GM18517 (cell line): ENCODE data around the gene HDAC4.

Source experiments
- ATAC-seq: cut with Tn5 transposase; IDR thresholded peaks from one replicate; pipeline ENCODE4 v1.9.1; 2021; ENCODE audit warnings: mild to moderate bottlenecking, moderate library complexity; ENCODE audit not compliant: unreplicated experiment

HDAC4 gene

DNA sequence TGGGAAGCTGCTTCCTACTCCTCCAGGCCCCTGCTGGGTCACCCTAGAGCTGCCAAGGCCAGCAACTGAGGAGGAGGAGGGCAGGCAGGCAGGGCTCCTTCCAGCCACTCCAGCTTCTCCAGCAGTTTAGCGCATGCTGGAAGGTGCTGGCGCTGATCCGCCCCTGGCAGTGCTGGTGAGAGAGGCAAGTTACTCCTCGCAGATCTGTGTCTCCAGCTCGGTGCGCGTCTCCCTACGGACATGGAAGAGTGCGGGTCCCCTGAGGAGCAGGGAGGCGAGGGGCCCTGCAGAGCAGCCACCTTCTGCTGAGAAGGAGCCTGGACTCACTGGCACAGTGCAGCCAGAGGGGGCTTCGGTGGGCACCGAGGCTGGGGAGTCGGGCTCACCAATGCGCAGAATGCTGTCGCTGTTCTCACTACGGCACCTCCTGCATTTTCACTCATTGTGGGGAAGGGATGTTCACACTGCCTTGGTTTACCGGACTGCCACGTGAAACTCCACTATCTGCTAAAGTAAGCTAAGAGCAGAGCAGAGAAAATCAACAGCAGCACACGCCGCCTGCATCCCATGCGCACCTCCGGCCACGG is 206.0 kb downstream of the HDAC4 start:
- no peak for ATAC-seq

- no peak for ATAC-seq
Measured at GRCh38 chr2:239193925-239194677, 206.7 kb downstream of the HDAC4 start.

- ATAC-seq = no peak
Measured at GRCh38 chr2:239193401-239193811, 207.4 kb downstream of the HDAC4 start.

GRCh38 chr2:239192975-239193374 is 207.8 kb downstream of the HDAC4 start:
- ATAC-seq = no peak

GRCh38 chr2:239192456-239192855 is 208.4 kb downstream of the HDAC4 start:
- ATAC-seq = no peak

GRCh38 chr2:239190921-239191885 is 209.6 kb downstream of the HDAC4 start:
- no peak for ATAC-seq

- ATAC-seq = no peak
Measured at GRCh38 chr2:239190361-239190760, 210.5 kb downstream of the HDAC4 start.

GRCh38 chr2:239189711-239190131 is 211.1 kb downstream of the HDAC4 start:
- no peak for ATAC-seq

GRCh38 chr2:239188536-239188935 is 212.3 kb downstream of the HDAC4 start:
- ATAC-seq = no peak

DNA sequence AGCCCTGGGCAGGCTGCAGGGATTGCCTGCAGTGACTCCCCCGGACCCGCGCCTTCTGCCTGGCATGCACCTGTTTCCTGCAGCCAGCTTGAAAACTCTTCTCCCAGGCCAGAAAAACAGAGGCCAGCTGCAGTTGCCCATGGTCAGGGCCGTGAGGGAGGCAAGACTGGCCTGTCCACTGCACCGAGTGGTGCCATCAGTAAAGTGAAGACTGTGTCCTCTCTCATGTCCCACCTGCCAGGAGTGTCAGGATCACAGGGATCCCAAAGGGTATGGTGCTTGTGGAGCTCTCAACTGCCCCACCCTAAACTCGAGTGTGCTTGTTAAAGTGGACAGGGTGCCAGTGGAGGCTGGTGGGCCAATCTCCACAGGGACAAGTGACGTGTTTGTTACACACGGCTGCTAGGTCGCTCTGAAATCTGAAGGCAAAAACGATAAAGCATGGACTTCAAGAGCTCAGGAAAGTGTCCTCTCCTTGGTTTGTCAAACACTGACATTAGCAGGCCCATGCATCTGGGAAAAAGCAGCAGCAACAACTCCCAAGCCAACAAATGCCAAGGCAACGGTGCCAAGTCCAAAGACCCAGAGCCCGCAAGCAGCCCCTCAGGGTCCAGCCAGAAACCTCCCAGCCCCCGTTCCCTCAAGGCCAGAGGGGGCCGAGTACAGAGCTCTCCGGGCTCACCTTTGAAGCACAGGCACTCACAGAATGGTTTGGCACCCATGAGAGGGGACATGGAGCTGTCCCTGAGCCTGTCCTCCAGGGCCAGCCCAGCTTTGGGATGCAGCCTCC is 213.2 kb downstream of the HDAC4 start:
- ATAC-seq = no peak

DNA sequence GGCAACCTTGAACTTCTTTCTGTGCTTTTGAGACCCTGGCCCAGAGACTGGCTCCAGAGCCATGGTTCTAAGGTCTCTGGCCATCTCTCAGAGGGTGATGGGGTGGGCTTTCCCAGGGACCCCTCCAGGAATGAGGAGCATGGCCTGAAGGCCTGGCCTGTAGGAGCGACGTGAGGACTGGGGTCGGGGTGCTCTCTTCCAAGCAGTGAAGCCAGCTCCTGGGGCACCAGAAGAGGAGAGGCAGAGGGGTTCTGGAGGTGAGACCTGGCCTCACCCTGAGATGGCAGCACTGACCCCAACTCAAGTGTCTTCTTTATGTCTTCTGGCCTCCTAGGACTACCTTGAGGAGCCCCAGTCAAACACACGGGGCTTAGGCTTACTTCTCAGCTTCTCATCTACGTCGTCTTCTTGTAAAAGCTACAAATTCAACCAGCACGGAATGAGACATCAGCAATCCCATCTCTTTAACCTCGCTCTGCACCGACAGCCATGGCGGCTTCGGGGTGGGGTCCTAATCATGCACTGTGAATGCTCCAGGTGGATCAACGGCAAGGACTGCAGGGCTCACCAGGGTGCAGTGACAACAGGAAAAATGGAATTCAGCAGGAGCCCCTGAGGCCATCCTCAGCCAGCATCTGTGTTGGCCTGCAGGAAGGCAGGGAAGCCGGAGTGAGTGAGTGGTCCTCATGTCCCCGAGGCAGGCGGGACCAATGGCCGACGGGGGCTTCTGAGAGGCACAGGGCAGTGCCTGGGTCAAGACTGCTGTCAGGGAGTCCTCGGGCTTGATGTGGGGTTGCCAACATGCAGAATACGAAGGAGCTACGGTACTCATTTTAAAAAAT is 214.1 kb downstream of the HDAC4 start:
- ATAC-seq = no peak

DNA sequence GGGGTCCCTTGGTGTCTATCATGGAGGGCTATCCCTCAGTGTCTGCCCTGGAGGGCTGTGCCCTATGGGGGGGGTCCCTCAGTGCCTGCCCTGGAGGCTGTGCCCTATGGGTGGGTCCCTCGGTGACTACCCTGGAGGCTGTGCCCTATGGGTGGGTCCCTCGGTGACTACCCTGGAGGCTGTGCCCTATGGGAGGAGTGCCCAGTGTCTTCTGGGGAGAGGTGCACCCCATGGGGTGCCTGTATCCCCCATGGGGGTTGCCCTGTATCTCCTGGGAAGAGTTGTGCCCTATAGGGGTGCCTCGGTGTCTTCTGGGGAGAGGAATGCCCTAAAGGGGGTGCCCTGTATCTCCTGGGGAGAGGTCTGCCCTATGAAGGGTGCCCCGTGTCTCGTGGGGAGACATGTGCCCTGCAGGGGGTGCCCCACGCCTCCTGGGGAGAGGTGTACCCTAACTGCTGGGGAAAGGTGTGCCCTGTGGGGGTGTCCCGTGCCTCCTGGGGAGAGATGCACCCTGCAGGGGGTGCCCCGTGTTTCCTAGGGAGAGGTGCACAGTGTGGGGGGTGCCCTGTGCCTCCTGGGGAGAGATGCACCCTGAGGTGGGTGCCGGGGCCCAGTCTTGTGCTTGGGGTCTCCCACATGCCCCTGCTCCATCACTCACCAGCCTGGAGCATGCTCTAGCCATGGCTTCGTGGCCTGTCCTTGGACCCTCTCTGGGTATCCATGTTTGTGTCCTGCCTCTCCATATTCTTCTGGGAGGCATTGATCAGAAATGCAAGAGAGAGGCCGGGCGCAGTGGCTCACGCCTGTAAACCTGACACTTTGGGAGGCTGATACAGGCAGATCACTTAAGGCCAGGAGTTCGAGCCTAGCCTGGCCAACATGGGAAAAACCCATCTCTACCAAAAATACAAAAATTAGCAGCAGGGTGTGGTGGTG is 215.6 kb downstream of the HDAC4 start:
- no peak for ATAC-seq

DNA sequence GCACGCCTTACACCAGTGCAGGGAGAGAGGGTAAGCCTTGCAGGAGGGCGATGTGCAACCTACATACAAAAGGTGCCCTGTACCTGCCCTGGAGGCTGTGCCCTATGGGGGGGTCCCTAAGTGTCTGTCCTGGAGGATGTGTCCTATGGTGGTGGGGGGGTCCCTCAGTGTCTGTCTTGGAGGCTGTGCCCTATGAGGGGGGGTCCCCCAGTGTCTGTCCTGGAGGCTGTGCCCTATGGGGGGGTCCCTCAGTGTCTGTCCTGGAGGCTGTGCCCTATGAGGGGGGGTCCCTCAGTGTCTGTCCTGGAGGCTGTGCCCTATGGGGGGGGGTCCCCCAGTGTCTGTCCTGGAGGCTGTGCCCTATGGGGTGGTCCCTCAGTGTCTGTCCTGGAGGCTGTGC is 216.6 kb downstream of the HDAC4 start:
- ATAC-seq = no peak

- no peak for ATAC-seq
Measured at GRCh38 chr2:239182981-239183791, 217.6 kb downstream of the HDAC4 start.

GRCh38 chr2:239181903-239182581 is 218.8 kb downstream of the HDAC4 start:
- no peak for ATAC-seq

GRCh38 chr2:239181074-239181902 is 219.5 kb downstream of the HDAC4 start:
- no peak for ATAC-seq
